Measurements from ENCODE around the gene CHCHD10.

DNA sequence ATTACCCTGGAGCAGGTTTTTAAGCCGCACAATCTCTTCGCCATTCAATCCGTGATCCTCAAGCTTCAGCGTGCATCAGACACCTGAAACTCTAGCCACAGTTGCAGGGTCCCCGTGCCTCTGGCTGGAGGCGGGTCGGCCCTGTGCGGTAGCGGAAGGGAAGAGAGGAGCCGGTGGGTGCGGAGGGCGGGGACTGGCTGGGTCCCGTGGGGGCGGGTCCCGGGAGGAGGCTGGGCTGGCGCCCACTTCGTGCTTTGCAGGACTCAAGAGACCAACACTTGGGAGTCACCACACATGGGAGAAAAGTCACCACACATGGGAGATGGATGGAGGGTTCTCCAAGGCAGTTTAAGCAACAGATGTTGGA, 4.2 kb downstream of the CHCHD10 start:
- TF ChIP-seq CTCF (IDR thresholded peaks at IDR 0.05 in 8 of 11, conservative IDR thresholded peaks at IDR 0.05 in 3 of 11) (no peak), POLR2A (IDR thresholded peaks at IDR 0.05) (no peak), POLR2AphosphoS5 (IDR thresholded peaks at IDR 0.05) (peak in 2 of 3 donors; percentile 40 to 52)

Measured in spleen (tissue), 7 donors.